Measurements from ENCODE around the gene ZC3H13. TPM values are rescaled to one million over a fixed set of nuclear protein-coding genes. Genes with fewer than 3 reads are reported as not detected.

Gene ZC3H13
- total and polyA plus RNA-seq, 10 of the 15 experiments (the other 5 are each of a cell fraction or from before 2014, with no cell fraction given) = 10.0 to 55.9 (median 25.4) TPM

- Histone ChIP-seq H3K9me3 (replicated peaks; ENCODE audit: control insufficient read depth, insufficient read depth, low read length) (no peaks in the 10 kb centered on the region; the same call in 2 of the 3 replicates), H3K4me2 (ENCODE audit: control insufficient read depth, insufficient read depth) (no peak overlapping the region), H2AFZ (ENCODE audit: control insufficient read depth, low read depth, low read length) (no peak overlapping the region), H3K9ac (ENCODE audit: control insufficient read depth, insufficient read depth, low read length) (no peak overlapping the region), H3K79me2 (ENCODE audit: control insufficient read depth, insufficient read depth, low read length) (no peaks in the 10 kb centered on the region; the same call in 1 of the 2 replicates), H3K4me3 (no peak overlapping the region), H4K20me1 (ENCODE audit: control insufficient read depth, insufficient read depth) (no peaks in the 10 kb centered on the region), H3K4me1 (ENCODE audit: control insufficient read depth, insufficient read depth, low read length) (peaks cover 17% of the 10 kb centered on the region), H3K36me3 (ENCODE audit: control insufficient read depth in 2 of 2, insufficient read depth in 2 of 2, low read length in 1 of 2) (no peaks in the 10 kb centered on the region), H3K27me3 (replicated peaks in 1 of 2; ENCODE audit: control insufficient read depth in 2 of 2, insufficient read depth in 2 of 2, low read length in 1 of 2) (no peaks in the 10 kb centered on the region), H3K27ac (ENCODE audit: control insufficient read depth, insufficient read depth) (no peak overlapping the region)
- RAD21 ChIA-PET (ENCODE audit: unreplicated experiment) = no interaction called here
- CTCF ChIA-PET = no interaction called here
- DNase-seq (ENCODE audit: low read depth, low spot score) = no peak
- BruUV-seq (replicated peaks) = no TSS peak
- TF ChIP-seq SMC3 (IDR thresholded peaks at IDR 0.05; ENCODE audit: borderline replicate concordance, low read length) = no peak
- ATAC-seq = no peak
- POLR2A ChIA-PET = no interaction called here
- intact Hi-C loops (cut with micrococcal nuclease; ENCODE audit: unreplicated experiment) = no loop called here
- WGBS (ENCODE audit: insufficient coverage, insufficient replicate concordance, low lambda C conversion rate, missing lambda C conversion rate) = 100% methylated on average over 1 of the region's 1 CpG
- FAIRE-seq = no peak
- in situ Hi-C loops (cut with MboI) = no loop called here
- SMC1A ChIA-PET (ENCODE audit: uncharacterized antibody, unreplicated experiment) = no interaction called here
These were observed 23.3 kb upstream of the ZC3H13 start for GRCh38 chr13:46075811-46076210.

GRCh38 chr13:46071590-46072249 lies 19.2 kb upstream of the ZC3H13 start:
- Histone ChIP-seq H4K20me1 (ENCODE audit: control insufficient read depth, insufficient read depth) (no peaks in the 10 kb centered on the region), H3K79me2 (ENCODE audit: control insufficient read depth, insufficient read depth, low read length) (no peaks in the 10 kb centered on the region; the same call in 1 of the 2 replicates), H3K4me3 (no peak overlapping the region), H3K36me3 (ENCODE audit: control insufficient read depth in 2 of 2, insufficient read depth in 2 of 2, low read length in 1 of 2) (no peaks in the 10 kb centered on the region), H3K27ac (ENCODE audit: control insufficient read depth, insufficient read depth) (peak overlapping the region; percentile 91), H3K9ac (ENCODE audit: control insufficient read depth, insufficient read depth, low read length) (peak overlapping the region; percentile 59), H2AFZ (ENCODE audit: control insufficient read depth, low read depth, low read length) (peak overlapping the region; percentile 77), H3K27me3 (replicated peaks in 1 of 2; ENCODE audit: control insufficient read depth in 2 of 2, insufficient read depth in 2 of 2, low read length in 1 of 2) (no peaks in the 10 kb centered on the region), H3K4me2 (ENCODE audit: control insufficient read depth, insufficient read depth) (peak overlapping the region; percentile 52), H3K4me1 (ENCODE audit: control insufficient read depth, insufficient read depth, low read length) (peaks cover 23% of the 10 kb centered on the region), H3K9me3 (replicated peaks; ENCODE audit: control insufficient read depth, insufficient read depth, low read length) (no peaks in the 10 kb centered on the region; the same call in 2 of the 3 replicates)
- 0% methylated on average over 5 of the region's 5 CpGs for WGBS (ENCODE audit: insufficient coverage, insufficient replicate concordance, low lambda C conversion rate, missing lambda C conversion rate)
- DNase-seq (ENCODE audit: low read depth, low spot score) (peak; percentile 70), ATAC-seq (peak; percentile 96), FAIRE-seq (peak; percentile 92)
- ChIA-PET CTCF (interaction anchor here (0.6 to 1.6 kb wide), 7 partner anchors 29 to 246 kb away, joined by 3 to 7 read pairs (median 3); no protein-coding TSS in a partner anchor), SMC1A (ENCODE audit: uncharacterized antibody, unreplicated experiment) (interaction anchor here (0.9 to 1.9 kb wide), 7 partner anchors 9 to 70 kb away, joined by 3 to 8 read pairs (median 4); partner anchors contain the start of gene ZC3H13), POLR2A (interaction anchor here (1.1 to 1.3 kb wide), 2 partner anchors 11 to 19 kb away, joined by 3 to 6 read pairs; no protein-coding TSS in a partner anchor), RAD21 (ENCODE audit: unreplicated experiment) (interaction anchor here (0.9 to 1.1 kb wide), 3 partner anchors 31 to 94 kb away, joined by 3 read pairs; no protein-coding TSS in a partner anchor)
- no TSS peak for BruUV-seq (replicated peaks)
- in situ Hi-C loops (cut with MboI) (no loop called here), intact Hi-C loops (cut with micrococcal nuclease; ENCODE audit: unreplicated experiment) (loop anchor here (5.0 kb wide), 1 partner anchor 51 kb away; no protein-coding TSS in a partner anchor)
- TF ChIP-seq IRF5 (IDR thresholded peaks at IDR 0.05; ENCODE audit: borderline replicate concordance) (no peak), ZZZ3 (IDR thresholded peaks at IDR 0.05; ENCODE audit: control insufficient read depth, insufficient read length, low read depth) (no peak), STAT3 (IDR thresholded peaks at IDR 0.05; ENCODE audit: low read depth, low read length) (no peak), CTCF (IDR thresholded peaks at IDR 0.05 in 2 of 3, conservative IDR thresholded peaks at IDR 0.05 in 1 of 3; ENCODE audit: control insufficient read depth in 2 of 3, extremely low read depth in 1 of 3, insufficient read depth in 1 of 3, low read depth in 3 of 3, low read length in 3 of 3) (peak; percentile 21 to 53 (median 37); a peak in 4 of 6 replicates), ZNF384 (IDR thresholded peaks at IDR 0.05; ENCODE audit: borderline replicate concordance, low read depth, low read length) (no peak; the same call in 1 of the 2 replicates), ZBED1 (IDR thresholded peaks at IDR 0.05; ENCODE audit: borderline replicate concordance) (peak; percentile 46; the same call in 1 of the 2 replicates), MEF2B (IDR thresholded peaks at IDR 0.05; ENCODE audit: partially characterized antibody, poor library complexity, severe bottlenecking) (peak; percentile 91), BMI1 (IDR thresholded peaks at IDR 0.05; ENCODE audit: borderline replicate concordance) (no peak), FOS (IDR thresholded peaks at IDR 0.05; ENCODE audit: borderline replicate concordance, extremely low read depth, insufficient read length) (no peak), EP300 (IDR thresholded peaks at IDR 0.05; ENCODE audit: borderline replicate concordance in 1 of 2, control insufficient read depth in 1 of 2, low read depth in 2 of 2, low read length in 2 of 2) (peak in 1 of 2 experiments; percentile 66; a peak in 1 of 4 replicates), RFX5 (IDR thresholded peaks at IDR 0.05; ENCODE audit: low read depth, low read length) (no peak)
